Mammary epithelial cell (primary cell): ENCODE measurements around the gene USP31.

Source experiments
- CTCF ChIP-seq, 2 donors: IDR thresholded peaks in 1 of 2; conservative IDR thresholded peaks in 1 of 2; 2 replicates each; pipeline ENCODE4 v1.5.1; 2011 to 2012; ENCODE audit warnings: inconsistent platforms in 2 of 2, low read length in 2 of 2, mild to moderate bottlenecking in 2 of 2, control low read depth in 1 of 2, low read depth in 1 of 2; ENCODE audit not compliant: insufficient read depth in 1 of 2; ENCODE audit errors: extremely low read depth in 1 of 2
- EZH2 ChIP-seq: IDR thresholded peaks from 2 replicates; pipeline ENCODE4 v1.6.1; 2012; ENCODE audit warnings: low read length, inconsistent platforms, borderline replicate concordance

- TF ChIP-seq EZH2 (no peak), CTCF (conservative IDR thresholded peaks at IDR 0.05 in 1 of 2, IDR thresholded peaks at IDR 0.05 in 1 of 2; ENCODE audit: extremely low read depth in 1 of 2, insufficient read depth in 1 of 2, low read depth in 1 of 2, low read length in 2 of 2) (no peak)
Observed at GRCh38 chr16:23025692-23026307, 123.5 kb downstream of the USP31 start.
